Sigmoid colon (tissue), 4 donors: Measurements from ENCODE around the gene MITF.
A peak's percentile ranks its signal among the peaks of the same experiment; 100 is the strongest.

ENCODE experiments used
- EP300 ChIP-seq, 4 donors: sonication (generic); formaldehyde crosslinking; IDR thresholded peaks; one replicate each; pipeline ENCODE4 v1.6.1; 2017; ENCODE audit warnings: antibody characterized with exemption in 4 of 4
- POLR2AphosphoS5 ChIP-seq, 4 donors: sonication (generic); formaldehyde crosslinking; IDR thresholded peaks; one replicate each; pipeline ENCODE4 v1.6.1; 2017; ENCODE audit warnings: antibody characterized with exemption in 4 of 4
- TF ChIP-seq, protein P1 (sequence below), 4 experiments: fragments of 450-650 bp in 3 of 4; fragments of 200-600 bp in 1 of 4; IDR thresholded peaks; one replicate each; pipeline ENCODE4 v1.5.1; 2016 to 2019; ENCODE audit warnings: antibody characterized with exemption in 4 of 4, mild to moderate bottlenecking in 3 of 4, moderate library complexity in 2 of 4

DNA sequence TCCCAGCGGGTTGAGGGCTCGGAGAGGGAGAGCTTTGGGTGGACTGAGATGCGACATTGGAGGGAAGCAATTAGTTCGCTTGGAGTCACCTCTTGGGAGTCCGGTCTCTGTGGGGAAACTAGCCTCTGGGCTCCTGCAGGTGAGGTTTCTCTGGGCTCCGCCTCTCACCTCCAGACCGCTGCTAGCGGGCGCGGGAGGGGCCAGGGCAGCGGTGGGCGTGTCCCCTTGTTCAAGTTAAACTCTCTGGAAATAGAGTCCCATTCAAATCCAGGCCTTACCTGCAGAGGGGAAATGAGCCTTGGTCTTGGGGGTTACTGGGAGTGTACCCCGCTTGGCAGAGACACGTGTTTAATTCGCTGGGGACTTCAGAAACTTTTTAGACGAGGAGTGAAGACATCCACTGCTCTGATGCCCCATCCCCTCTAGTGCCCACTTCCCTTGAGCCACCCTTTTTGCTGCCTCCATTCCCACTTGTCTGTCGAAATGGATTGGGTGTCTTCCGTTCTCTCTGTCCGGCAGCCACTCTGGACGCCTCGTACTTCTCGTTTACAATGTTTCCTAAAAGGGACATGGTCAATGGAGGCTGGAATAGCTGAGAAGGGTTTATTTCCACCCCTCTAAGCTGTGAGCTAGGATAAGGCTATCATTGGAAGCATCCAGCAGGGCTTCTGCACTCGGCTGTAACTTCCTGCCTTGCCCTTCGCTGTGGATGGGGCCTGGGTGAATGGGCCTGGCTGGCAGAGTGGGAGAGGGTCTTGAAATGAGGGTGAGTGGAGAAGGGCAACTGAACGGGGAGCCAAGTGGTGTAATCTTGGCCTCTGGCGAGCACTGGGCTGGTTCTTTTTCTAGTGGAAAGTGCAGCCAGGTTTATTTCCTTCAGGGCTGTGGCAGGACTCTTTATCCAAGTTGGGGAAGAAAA lies 1.1 kb downstream of the MITF start:
- TF ChIP-seq, protein P1, sequence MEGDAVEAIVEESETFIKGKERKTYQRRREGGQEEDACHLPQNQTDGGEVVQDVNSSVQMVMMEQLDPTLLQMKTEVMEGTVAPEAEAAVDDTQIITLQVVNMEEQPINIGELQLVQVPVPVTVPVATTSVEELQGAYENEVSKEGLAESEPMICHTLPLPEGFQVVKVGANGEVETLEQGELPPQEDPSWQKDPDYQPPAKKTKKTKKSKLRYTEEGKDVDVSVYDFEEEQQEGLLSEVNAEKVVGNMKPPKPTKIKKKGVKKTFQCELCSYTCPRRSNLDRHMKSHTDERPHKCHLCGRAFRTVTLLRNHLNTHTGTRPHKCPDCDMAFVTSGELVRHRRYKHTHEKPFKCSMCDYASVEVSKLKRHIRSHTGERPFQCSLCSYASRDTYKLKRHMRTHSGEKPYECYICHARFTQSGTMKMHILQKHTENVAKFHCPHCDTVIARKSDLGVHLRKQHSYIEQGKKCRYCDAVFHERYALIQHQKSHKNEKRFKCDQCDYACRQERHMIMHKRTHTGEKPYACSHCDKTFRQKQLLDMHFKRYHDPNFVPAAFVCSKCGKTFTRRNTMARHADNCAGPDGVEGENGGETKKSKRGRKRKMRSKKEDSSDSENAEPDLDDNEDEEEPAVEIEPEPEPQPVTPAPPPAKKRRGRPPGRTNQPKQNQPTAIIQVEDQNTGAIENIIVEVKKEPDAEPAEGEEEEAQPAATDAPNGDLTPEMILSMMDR (IDR thresholded peaks at IDR 0.05), result no peak
- TF ChIP-seq EP300 (IDR thresholded peaks at IDR 0.05) (no peak), POLR2AphosphoS5 (IDR thresholded peaks at IDR 0.05) (peak in 1 of 4 donors; percentile 13)
